ENCODE data around the gene KIF1B. TPM values are rescaled to one million over a fixed set of nuclear protein-coding genes. Genes with fewer than 3 reads are reported as not detected.

The KIF1B gene
- total RNA-seq, 1 experiment from 2014 or later = 69.5 TPM

- Histone ChIP-seq H3K27me3 (replicated peaks; ENCODE audit: insufficient read depth, low read depth, low read length, poor library complexity) (no peaks in the 10 kb centered on the region), H3K27ac (ENCODE audit: low read depth, low read length, poor library complexity, severe bottlenecking) (peak overlapping the region; percentile 94), H3K9me3 (ENCODE audit: low read depth, low read length, poor library complexity, severe bottlenecking) (no peaks in the 10 kb centered on the region), H3K4me3 (ENCODE audit: low read depth, low read length, poor library complexity, severe bottlenecking) (peak overlapping the region; percentile 95), H3K4me1 (ENCODE audit: insufficient read depth, low read length, poor library complexity, severe bottlenecking) (peaks cover 18% of the 10 kb centered on the region), H3K36me3 (ENCODE audit: insufficient read depth, low read length, poor library complexity, severe bottlenecking) (peaks cover 30% of the 10 kb centered on the region)
- TF ChIP-seq EZH2 (IDR thresholded peaks at IDR 0.05; ENCODE audit: borderline replicate concordance, low read depth, low read length, poor library complexity, severe bottlenecking) = no peak
- TF ChIP-seq CTCF (conservative IDR thresholded peaks at IDR 0.05; ENCODE audit: low read depth, low read length) = no peak
- TSS peak; percentile 63 for BruUV-seq (replicated peaks)
- CTCF ChIA-PET = no interaction called here
- DNase-seq (ENCODE audit: low spot score) = no peak
- intact Hi-C loops (cut with micrococcal nuclease; ENCODE audit: unreplicated experiment) = loop anchor here (1.0 kb wide), 1 partner anchor 10 kb away; no protein-coding TSS in a partner anchor
- POLR2A ChIA-PET (ENCODE audit: low non-redundant PET) = interaction anchor here (1.0 kb wide), 1 partner anchor 11 kb away, joined by 6 read pairs; no protein-coding TSS in a partner anchor
Observed at GRCh38 chr1:10398278-10398733, 187.9 kb downstream of the KIF1B start.

GRCh38 chr1:10398734-10399443 lies 188.5 kb downstream of the KIF1B start, which contains the start of gene PGD:
Gene PGD, plus strand, starts transcription at chr1:10399064. Its CDS starts 54 bp downstream, at chr1:10399118.
- no peaks in the 10 kb centered on the region for H3K27me3 ChIP-seq (replicated peaks; ENCODE audit: insufficient read depth, low read depth, low read length, poor library complexity)
- BruUV-seq (replicated peaks) = no TSS peak
- POLR2A ChIA-PET (ENCODE audit: low non-redundant PET) = interaction anchor here (1.0 kb wide), 1 partner anchor 11 kb away, joined by 6 read pairs; no protein-coding TSS in a partner anchor
- no peaks in the 10 kb centered on the region for H3K9me3 ChIP-seq (ENCODE audit: low read depth, low read length, poor library complexity, severe bottlenecking)
- intact Hi-C loops (cut with micrococcal nuclease; ENCODE audit: unreplicated experiment) = loop anchor here (1.0 kb wide), 1 partner anchor 11 kb away; no protein-coding TSS in a partner anchor
- peak within 1 kb of the TSS; percentile 95 for H3K4me3 ChIP-seq (ENCODE audit: low read depth, low read length, poor library complexity, severe bottlenecking)
- CTCF ChIA-PET = interaction anchor here (0.6 kb wide), 1 partner anchor 194 kb away, joined by 4 read pairs; no protein-coding TSS in a partner anchor
- H3K27ac ChIP-seq (ENCODE audit: low read depth, low read length, poor library complexity, severe bottlenecking) = peak within 1 kb of the TSS; percentile 94
- DNase-seq (ENCODE audit: low spot score) = peak; percentile 100
- TF ChIP-seq CTCF (conservative IDR thresholded peaks at IDR 0.05; ENCODE audit: low read depth, low read length) (no peak), EZH2 (IDR thresholded peaks at IDR 0.05; ENCODE audit: borderline replicate concordance, low read depth, low read length, poor library complexity, severe bottlenecking) (no peak)
- peaks cover 18% of the 10 kb centered on the region for H3K4me1 ChIP-seq (ENCODE audit: insufficient read depth, low read length, poor library complexity, severe bottlenecking)
- peaks cover 36% of the 10 kb centered on the region for H3K36me3 ChIP-seq (ENCODE audit: insufficient read depth, low read length, poor library complexity, severe bottlenecking)

- intact Hi-C loops (cut with micrococcal nuclease; ENCODE audit: unreplicated experiment) = no loop called here
- H3K4me3 ChIP-seq (ENCODE audit: low read depth, low read length, poor library complexity, severe bottlenecking) = peak overlapping the region; percentile 95
- no peaks in the 10 kb centered on the region for H3K27me3 ChIP-seq (replicated peaks; ENCODE audit: insufficient read depth, low read depth, low read length, poor library complexity)
- TF ChIP-seq CTCF (conservative IDR thresholded peaks at IDR 0.05; ENCODE audit: low read depth, low read length) (no peak), EZH2 (IDR thresholded peaks at IDR 0.05; ENCODE audit: borderline replicate concordance, low read depth, low read length, poor library complexity, severe bottlenecking) (no peak)
- ChIA-PET CTCF (interaction anchor here (0.6 kb wide), 1 partner anchor 194 kb away, joined by 4 read pairs; no protein-coding TSS in a partner anchor), POLR2A (ENCODE audit: low non-redundant PET) (no interaction called here)
- H3K27ac ChIP-seq (ENCODE audit: low read depth, low read length, poor library complexity, severe bottlenecking) = peak overlapping the region; percentile 94
- BruUV-seq (replicated peaks) = no TSS peak
- peaks cover 18% of the 10 kb centered on the region for H3K4me1 ChIP-seq (ENCODE audit: insufficient read depth, low read length, poor library complexity, severe bottlenecking)
- peak; percentile 50 for DNase-seq (ENCODE audit: low spot score)
- peaks cover 42% of the 10 kb centered on the region for H3K36me3 ChIP-seq (ENCODE audit: insufficient read depth, low read length, poor library complexity, severe bottlenecking)
- H3K9me3 ChIP-seq (ENCODE audit: low read depth, low read length, poor library complexity, severe bottlenecking) = no peaks in the 10 kb centered on the region
Observed at GRCh38 chr1:10399444-10399941, 189.1 kb downstream of the KIF1B start.
